NCI-H460 (cell line): ENCODE measurements around the gene AARS2. TPM values are rescaled to one million over a fixed set of nuclear protein-coding genes. Genes with fewer than 3 reads are reported as not detected.

ENCODE experiments used
- DNase-seq: peaks from one replicate; pipeline ENCODE4 v3.0.0-alpha.2; 2016; ENCODE audit warnings: low read depth; ENCODE audit errors: extremely low read depth
- total RNA-seq: library from RNA; depleted of rRNA; stranded (reverse); fragments of >200 nt; shearing (Covaris generic); gene quantifications from 2 replicates; pipeline ENCODE4 v1.2.3, GENCODE V29; 2014

The AARS2 gene
- total RNA-seq, 1 experiment from 2014 or later = 7.8 TPM

DNA sequence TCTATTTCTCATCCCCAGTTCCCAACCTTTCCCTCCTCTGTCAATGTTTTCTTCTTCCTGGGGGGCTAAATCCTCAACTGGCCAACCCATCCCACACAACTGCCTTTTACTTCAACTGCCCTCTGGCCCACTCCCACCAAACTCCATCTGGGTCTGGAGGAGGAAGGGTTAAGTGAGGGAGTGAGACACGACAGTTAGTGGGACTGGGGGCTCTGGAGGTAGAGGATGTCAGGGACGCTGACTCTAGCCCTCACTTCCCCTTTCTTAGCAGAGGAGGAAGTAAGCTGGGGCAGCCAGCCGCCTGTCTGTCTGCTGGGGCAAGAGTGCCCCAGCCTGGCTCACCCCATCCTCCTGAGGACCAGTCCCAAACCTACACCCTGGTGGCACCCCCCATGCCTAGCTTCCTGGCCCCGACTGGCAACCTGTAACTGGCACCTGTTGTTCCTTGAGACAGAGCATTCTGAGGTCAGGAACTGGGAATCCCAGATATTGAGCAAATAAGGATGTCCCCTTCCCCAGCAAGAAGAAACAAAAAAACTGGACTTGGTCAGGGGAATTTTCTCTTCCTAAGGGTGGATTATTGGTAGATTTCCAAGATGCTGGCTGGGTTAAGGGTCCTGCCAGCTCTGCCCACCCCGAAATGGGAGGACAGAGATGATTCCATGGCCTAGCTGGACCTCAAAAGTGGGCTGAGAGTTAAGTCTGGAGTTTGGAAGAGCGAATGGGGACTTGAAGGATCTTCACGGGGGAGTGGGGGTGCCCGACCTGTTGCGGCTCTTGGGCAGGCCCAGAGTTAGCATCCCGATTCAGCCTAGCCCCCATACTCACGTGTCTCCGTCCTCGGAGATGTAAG lies 48.8 kb downstream of the AARS2 start:
- no peak for DNase-seq

- no peak for DNase-seq
Measured at GRCh38 chr6:44263354-44264100, 49.6 kb downstream of the AARS2 start.

DNA sequence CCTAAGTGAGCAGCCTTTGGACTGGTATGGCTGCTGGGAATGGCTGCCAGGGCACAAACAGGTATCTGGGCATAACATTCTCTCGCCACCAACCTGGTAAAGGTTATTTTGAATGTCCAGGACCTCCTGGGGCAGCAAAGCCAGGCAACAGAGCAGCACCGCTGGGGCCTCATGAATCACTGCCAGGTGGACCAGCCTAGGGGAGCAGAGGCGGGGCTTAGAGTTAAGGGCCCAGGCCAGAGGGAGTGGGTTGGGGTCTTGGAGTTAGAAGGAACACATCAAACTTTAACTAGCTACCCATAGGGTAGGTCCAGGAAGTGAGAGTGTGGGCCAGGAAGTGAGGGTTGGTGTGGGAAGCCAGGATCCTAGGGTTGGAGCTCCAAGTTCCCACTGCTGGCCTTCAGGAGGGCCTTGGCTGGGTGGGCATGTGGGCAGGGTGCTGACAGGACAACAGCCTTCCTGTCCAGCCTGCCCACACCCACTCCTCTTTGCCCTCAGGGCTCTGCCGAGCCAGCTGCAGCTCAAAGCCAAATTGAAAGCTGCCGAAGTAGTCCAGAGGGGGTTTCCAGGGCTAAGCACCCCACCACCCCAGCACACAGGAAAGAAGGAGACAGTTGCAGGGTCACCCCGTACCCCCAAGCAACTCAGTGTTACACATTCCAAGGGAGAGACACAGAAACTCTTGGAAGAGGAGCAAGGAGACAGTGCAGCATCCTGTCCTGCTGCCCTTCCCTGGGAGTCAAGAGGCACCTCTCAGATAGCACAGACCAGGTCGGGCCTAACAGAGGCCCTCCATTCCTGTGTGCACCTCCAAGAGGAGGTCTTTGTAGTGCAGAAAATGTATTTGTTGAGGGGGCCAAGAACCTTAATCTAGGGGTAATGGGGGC lies 50.4 kb downstream of the AARS2 start:
- DNase-seq = no peak

GRCh38 chr6:44261581-44261980 lies 51.6 kb downstream of the AARS2 start:
- no peak for DNase-seq

DNA sequence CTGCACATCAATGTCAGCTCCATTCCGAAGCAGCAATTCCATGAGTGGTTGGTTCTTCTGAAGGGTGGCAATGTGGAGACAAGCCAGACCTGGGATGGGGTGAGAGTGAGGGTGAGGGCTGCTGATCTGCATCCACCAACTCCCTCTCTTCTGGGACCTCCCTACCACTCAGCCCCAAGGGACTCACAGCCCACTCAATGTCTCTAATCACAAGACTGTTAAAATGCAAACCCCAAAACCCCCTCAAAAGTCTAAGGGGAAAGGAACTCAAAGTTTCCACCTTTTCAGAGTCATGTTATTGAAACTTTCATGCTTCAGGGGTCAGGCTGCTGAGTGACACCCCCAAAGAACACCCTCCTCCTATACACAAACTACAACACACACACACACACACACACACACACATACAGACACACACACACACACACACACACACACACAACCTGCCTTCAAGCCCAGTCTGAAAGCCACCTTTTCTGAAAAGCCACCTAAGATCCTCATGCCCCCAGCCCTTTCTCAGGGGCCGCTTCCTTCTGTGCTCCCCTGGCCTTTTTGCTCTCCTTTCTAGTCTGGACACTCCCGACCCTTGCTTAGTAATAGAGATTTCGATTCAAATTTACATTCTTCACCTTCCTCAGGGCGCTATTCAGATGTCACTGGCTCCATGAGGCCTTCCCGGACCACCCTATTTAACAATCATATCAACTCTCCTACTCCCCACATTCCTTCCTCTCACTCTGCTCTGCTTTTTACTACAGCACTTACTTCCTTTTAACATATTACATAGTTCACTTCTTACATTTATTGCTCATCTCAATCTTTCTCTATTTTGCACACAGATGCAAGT lies 52.5 kb downstream of the AARS2 start:
- DNase-seq = no peak

GRCh38 chr6:44260011-44260410 lies 53.1 kb downstream of the AARS2 start:
- no peak for DNase-seq

DNA sequence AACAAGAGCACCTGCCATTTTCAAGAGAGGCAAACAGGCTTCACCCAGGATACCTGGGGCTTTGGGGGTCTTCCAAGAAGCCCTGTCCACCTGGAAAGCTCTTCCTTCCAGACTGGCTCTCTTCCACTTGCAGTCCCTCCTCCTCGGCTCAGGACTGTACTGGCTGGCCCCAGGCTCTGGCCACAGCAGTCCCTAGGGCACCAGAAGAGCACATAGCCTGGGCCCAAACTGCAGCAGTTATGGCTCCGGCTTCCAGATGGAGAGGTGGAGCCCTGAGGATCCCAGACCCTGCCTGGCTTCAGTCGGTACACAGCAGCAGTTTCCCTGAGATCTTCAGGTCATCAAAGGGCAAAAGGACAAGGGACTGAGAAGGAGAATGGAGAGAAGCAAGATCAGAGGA lies 54.2 kb downstream of the AARS2 start:
- no peak for DNase-seq

- DNase-seq = no peak
Measured at GRCh38 chr6:44258325-44258863, 54.8 kb downstream of the AARS2 start.

DNA sequence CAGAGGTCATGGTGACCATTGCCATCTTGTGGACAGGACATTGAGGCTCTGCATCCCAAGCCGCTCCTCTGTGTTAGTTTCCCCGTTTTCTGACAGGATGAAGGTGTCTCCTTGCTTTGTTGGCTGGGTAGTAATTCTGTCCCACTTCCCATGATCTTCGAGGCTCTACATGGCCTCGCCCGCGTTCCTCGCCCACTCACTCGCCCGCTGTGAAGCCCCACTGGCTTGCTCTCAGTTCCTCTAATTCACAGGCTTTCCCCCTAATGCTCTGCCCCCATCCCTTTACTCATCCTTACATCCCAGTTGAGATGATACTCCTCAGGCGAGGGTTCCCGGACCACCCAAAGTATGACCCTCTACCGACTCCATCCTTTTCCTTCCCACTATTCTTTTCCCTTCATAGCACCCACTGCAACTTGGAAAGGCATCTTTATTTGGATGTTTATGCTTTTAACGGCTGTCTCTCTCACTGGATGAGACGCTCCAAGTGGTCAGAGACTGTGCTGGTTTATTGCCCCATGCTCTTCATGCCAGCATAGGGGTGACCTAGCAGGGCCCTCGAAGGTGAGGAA lies 55.3 kb downstream of the AARS2 start:
- no peak for DNase-seq

DNA sequence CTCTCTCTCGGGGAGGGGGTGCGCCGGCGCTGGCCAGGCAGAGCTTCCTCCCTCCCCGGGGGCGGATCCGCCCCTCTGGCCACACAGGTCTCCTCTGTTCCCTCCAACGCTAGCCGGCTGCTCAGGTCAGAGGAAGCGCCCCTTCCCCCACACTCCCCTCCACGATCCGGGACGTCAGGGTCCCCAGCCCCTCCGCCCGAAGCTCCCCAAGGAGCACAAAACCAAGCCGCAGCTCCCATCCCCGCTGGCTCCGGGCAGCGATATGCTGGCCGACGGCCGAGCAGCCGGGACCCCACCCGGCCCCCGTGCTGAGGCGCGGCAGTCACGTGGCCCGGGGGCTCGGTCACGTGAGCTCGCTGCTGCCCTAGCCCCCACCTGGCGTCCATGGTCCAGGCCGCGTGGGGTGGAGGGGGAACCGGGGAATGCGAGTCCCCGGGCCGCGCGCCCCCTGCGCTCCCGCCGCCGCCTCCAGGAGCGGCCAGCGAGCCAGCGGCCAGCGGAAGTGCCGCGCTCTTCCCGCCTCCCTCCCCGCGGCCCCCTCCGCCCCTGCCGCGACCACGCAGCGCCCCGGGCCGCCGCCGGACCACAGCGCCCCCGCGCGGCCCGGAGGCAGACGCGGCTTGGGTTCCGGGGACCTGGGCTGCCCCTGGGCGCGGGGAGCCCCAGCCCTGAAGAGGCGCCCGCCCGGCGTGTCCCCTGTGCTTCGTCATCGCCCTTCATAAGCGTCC lies 56.0 kb downstream of the AARS2 start, which contains the start of gene SLC35B2:
SLC35B2 (minus strand) TSS at position 504 of the 728 bp plus-strand sequence; CDS start at position 386, 118 bp downstream.
- DNase-seq = no peak

DNA sequence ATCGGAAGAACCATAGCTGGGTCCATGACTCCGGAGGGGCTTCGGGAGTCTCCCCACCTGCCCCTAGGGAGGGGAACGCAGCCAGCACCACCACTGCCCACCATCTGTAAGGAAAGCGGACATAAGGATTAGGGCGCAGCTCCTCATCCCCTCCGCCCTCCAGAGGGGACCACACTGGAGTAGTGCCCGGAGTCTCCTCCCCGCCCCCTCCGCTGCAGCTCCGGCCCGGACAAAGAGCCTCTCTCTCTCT lies 56.4 kb downstream of the AARS2 start:
- no peak for DNase-seq

DNA sequence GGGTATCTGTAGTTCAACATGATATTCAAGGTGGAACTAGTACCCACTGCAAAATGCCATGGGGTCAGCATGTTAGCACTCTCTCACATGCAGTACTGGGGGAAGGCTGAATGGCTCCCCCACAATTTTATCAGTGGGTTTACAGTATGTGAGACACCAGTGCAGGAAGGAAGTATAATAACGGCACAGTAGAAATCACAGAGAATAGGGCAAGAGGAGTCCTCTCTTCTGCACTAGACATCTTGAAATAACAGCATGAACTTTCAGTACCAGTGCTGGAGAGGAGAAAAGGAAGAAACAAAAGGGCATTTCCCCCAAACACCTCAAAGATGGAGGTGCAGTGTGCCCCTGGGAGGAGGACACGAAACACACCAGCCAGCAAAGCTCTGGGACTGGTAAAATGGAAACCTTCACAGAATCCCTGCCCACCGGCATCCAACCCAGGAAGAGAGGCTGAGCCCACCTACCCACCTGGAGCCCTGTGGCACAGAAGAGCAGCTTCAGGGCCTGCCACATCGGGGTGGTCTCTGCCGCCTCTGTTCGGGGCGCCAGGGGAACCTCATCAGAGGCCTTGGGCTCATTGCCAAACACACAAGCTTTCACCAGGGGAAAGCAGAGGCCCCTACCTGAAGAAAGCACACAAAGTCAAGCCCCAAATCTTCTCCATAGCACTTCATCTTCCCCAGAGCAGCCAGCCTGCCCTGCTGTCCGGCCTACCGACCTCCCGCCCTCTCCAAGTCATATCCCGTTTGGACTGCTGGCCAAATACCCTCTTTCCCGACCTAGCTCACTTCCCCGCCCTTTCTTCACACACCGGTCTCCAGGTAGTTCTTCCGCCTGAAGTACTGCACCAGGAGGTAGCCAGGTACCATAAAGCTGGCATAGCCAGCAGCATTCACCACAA lies 57.0 kb downstream of the AARS2 start:
- DNase-seq = no peak

- no peak for DNase-seq
Measured at GRCh38 chr6:44255105-44255808, 57.9 kb downstream of the AARS2 start.

DNA sequence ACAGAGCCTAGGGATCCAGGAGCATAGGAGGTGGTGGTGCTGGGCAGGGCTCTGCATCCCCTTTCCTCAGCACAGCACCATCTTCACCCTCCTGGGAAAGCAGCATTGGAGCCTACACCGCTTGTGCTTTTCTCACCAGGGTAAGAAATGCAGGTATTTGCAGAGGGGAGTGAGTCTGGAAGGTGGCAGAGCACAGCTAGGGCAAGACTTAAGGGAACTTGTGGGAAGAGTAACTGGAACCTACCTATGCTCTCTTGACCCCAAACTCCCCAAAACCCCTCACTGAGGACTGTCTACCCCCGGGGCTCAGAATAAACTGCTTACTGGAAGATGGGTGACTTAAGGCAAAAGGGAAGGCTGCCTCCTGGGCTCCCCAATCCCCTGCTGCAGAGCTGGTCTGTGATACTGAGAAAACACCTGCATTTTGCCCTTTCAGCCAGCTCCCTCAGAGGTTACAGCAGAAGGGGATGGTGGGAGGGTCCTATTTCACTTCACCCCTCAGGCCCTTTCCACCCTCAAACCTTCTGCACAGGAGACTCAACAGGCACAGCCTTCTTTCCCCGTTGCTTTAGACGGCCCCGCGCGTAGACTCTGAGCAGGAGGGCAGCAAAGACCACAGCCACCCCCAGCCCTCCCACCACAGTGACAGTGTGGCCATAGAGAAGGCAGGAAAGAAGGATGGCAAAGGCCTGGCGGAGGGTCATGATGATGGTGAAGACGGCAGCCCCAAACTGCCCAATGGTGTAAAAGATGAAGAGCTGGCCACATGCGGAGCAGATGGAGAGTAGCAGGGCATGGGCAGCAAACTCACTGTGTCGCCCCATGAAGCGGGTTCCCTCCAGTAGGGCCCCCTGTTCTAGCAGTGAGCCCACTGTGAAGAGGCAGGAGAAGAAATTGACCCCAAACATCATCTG lies 58.7 kb downstream of the AARS2 start:
- no peak for DNase-seq

- no peak for DNase-seq
Measured at GRCh38 chr6:44253307-44254101, 59.6 kb downstream of the AARS2 start.
